ENCODE measurements around the gene PSMD6.

The PSMD6 gene

GRCh38 chr3:64046592-64046991 lies 23.3 kb upstream of the PSMD6 start:
- DNase-seq (ENCODE audit: low read depth): no peak

DNA sequence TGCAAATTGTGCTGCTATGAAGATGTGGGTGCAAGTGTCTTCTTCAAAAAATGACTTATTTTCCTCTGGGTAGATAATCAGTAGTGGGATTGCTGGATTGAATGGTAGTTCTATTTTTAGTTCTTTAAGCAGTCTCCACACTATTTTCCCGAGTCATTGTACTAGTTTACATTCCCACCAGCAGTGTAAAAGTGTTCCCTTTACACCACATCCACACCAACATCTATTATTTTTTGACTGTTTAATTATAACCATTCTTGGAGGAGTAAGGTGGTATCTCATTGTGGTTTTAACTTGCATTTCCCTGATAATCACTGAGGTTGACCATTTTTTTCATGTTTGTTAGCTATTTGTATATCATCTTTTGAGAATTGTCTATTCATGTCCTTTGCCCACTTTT lies 19.7 kb upstream of the PSMD6 start:
- no peak for DNase-seq (ENCODE audit: low read depth)

- DNase-seq (ENCODE audit: low read depth): no peak
Observed at GRCh38 chr3:64039981-64040733, 16.9 kb upstream of the PSMD6 start.

- DNase-seq (ENCODE audit: low read depth): no peak
Observed at GRCh38 chr3:64039332-64039731, 16.0 kb upstream of the PSMD6 start.

GRCh38 chr3:64038253-64038767 lies 15.0 kb upstream of the PSMD6 start:
- DNase-seq (ENCODE audit: low read depth): no peak

DNA sequence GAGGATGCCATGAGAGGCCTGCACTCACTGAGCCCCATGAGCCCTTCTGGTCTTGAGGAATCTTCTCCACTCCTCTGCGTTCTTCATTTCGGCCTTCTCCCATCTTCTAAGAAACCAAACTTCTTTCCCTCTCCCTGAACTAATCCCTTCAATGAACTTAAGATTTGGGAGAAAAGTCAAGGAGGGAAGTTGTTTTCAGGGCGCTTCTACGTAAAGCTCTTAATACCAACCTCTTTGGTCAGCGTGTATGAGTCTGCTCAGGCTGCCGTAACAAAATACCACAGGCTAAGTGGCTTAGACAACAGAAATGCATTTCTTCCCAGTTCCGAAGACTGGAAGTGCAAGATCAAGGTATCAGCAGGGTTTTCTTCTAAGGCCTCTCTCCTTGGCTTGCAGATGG lies 13.8 kb upstream of the PSMD6 start:
- no peak for DNase-seq (ENCODE audit: low read depth)

- no peak for DNase-seq (ENCODE audit: low read depth)
Observed at GRCh38 chr3:64033069-64033468, 9.8 kb upstream of the PSMD6 start.

- DNase-seq (ENCODE audit: low read depth): no peak
Observed at GRCh38 chr3:64031540-64032508, 8.5 kb upstream of the PSMD6 start.

- peak; percentile 43 for DNase-seq (ENCODE audit: low read depth)
Observed at GRCh38 chr3:64030741-64031140, 7.4 kb upstream of the PSMD6 start.

DNA sequence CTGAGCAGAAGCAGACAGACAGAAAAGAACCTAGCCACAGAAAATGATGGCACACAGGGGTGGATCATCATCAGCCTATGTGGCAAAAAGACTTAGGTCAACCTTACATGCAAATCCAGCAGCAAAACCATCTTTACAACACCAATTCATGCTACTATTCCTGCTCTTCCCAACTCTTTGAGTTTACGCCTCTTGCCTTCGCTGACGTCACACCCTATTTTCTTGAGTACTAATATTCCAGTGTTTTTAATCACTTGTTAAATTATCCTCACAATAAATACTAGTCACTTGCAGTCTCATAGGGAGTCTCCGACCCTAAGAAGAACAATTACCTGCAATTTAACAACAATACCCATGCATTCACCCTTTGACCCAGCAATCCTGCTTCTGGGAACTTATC lies 6.0 kb upstream of the PSMD6 start:
- no peak for DNase-seq (ENCODE audit: low read depth)

DNA sequence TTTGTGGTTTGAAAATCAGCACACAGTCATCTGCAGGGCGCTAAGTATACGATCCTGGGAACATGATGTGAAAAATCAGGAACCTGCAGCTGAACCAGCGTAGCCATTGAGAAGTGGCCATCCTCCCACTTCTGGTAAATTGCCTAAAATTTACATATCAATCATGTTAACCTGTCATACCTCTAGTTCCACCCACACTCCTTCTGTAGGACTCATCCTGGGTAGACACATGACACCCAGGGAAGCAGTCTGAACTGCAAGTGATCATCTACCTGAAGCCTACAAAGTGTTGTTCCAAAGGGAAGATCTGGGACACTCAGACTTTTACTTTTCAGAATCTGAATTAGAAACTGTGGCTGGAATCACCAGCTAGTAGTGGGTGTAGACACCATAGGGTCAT lies 5.5 kb upstream of the PSMD6 start:
- peak; percentile 38 for DNase-seq (ENCODE audit: low read depth)

GRCh38 chr3:64027658-64028057 lies 4.4 kb upstream of the PSMD6 start:
- no peak for DNase-seq (ENCODE audit: low read depth)

DNA sequence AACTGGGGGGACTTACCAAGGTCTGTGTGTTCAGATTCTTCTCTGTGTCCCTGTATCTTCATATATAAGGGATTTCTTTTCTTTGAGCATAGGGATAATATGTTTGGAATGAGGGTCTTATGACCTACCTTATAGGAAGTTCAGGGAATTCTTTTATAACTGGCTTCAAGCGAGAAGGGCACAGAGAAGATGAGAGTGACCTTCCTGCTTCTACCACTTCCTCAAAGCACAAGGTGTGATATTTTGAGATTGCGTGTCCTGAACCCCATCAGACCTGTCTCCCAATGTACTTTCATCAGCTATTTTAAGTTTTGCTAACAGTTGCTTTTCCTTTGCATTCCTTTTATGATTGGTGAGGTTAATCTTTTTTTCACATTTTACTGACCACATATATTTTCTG lies 3.1 kb upstream of the PSMD6 start:
- DNase-seq (ENCODE audit: low read depth): no peak

DNA sequence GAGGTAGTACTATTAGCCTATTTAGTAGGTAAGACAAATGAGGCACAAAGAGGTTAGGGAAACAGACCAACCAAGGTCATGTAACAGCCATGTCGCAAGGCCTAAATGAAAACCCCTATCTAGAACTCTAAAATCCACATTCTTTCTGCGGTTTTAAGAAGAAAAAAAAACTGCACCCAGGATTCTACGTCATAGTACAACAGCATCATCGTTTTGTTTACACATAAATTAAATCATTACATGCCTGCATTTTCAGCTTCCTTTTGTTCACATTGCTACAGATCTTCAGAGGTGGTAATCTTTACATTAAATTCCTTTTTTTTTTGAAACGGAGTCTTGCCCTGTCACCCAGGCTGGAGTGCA lies 548 bp upstream of the PSMD6 start:
- peak; percentile 75 for DNase-seq (ENCODE audit: low read depth)

- peak; percentile 16 for DNase-seq (ENCODE audit: low read depth)
Observed at GRCh38 chr3:64022451-64023186, 675 bp downstream of the PSMD6 start.

GRCh38 chr3:64021922-64022321 lies 1.4 kb downstream of the PSMD6 start:
- no peak for DNase-seq (ENCODE audit: low read depth)

DNA sequence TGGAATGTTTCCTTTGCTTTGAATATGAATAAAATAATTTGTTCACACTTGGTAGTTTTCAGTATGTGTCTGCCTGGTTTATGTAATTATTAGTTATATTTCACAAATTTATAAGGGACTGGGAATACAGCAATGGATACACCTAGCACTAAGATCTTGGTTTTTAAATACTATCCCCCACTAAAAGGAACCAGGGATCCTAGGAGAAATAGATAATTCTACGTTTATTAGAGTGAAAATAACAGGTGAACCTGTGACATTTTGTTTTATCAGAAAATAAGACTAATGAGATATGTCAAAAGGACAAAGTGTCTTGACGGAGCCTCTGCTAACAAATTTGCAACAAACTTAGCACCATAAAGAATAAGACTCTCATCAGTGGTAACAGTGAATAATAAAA lies 3.4 kb downstream of the PSMD6 start:
- DNase-seq (ENCODE audit: low read depth): no peak

DNA sequence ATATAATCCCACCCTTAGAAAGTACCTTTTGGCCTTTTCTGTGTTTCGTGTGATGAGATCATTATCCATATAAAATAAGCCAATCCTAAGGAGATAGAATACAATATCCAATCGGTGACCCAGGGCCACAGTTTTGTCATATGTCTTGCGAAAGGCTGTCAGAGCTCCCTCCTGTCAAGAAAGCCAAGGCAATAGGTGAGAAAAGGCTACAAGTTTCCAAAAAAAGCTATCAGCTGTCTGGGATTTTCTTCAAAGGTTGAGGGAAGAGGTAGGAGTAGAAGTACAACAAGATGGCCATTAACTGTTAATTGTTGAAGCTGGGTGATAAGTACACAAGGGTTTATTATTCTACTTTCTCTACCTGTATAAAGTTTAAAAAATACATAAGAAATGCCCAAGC lies 4.0 kb downstream of the PSMD6 start:
- no peak for DNase-seq (ENCODE audit: low read depth)

DNA sequence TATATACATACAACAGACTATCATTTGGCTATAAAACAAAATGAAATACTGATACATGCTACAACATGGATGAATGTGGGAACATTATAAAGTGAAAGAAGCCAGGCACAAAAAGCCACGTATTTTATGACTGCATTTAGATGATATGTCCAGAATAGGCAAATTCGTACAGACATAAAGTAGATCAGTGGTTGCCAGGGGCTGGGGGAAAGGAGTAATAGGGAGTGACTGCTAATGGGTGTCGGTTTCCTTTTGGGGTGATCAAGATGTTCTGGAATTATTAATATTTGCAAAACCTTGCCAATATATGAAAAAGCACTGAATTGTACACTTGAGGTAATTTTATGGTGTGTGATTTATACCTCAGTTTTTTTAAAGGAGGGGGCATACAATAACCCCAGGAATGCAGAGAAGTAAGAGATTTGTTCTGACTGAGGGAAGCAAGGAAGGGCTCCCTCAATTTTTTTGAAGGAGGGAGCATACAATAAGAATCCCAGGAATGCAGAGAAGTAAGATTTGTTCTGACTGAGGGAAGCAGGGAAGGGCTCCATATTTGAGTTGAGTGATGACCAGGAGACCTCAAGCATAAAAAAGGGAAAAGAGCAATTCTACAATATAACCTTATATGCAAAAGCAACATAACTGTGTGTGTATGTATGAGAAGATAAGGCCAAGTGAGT lies 6.2 kb downstream of the PSMD6 start:
- no peak for DNase-seq (ENCODE audit: low read depth)

DNA sequence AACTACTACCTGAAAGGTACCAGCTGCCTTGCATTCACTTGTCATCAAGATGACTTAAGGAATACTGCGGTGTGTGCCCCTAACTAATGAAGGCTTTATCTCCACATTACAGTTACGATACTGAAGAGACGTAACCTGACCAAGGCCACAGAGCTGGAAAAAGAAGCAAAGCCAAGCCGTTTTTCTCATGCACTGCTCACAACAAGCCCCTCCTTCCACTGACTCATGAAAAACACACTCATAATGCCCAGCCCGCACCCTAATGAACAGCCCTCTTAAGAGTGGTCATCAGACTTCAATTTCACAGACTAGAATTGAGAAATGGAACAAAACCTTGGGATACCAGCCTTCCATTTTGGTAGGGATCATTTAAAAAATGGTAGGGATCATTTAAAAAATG lies 11.6 kb downstream of the PSMD6 start:
- DNase-seq (ENCODE audit: low read depth): peak; percentile 95

DNA sequence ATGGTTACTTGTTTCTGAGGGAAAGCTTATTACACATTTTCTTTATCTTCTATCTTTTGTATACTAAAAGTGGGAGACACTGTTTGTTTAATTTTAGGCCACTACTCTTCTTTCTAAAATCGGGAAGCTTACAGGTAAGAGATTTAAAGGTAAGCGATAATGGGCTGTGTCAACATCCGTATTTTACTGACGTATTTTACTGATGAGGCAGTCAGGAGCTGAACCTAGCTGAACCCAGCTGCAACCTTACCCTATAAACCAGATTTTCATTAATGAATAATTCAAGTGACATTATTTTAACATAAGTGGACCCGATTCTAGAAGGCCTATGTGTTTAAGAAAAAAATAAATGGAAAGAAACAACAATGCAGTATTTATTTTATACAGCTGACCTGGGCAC lies 13.1 kb downstream of the PSMD6 start:
- DNase-seq (ENCODE audit: low read depth): no peak

- no peak for DNase-seq (ENCODE audit: low read depth)
Observed at GRCh38 chr3:64009528-64009927, 13.8 kb downstream of the PSMD6 start.

Measured in amniotic epithelial cell (primary cell).